Measurements from ENCODE around the gene ZNF541.
"Not testable (repeated sequence)": the region's sequence is repeated elsewhere in the genome, so short reads cannot be mapped to it uniquely, and the experiment has no call there.

The ZNF541 gene

DNA sequence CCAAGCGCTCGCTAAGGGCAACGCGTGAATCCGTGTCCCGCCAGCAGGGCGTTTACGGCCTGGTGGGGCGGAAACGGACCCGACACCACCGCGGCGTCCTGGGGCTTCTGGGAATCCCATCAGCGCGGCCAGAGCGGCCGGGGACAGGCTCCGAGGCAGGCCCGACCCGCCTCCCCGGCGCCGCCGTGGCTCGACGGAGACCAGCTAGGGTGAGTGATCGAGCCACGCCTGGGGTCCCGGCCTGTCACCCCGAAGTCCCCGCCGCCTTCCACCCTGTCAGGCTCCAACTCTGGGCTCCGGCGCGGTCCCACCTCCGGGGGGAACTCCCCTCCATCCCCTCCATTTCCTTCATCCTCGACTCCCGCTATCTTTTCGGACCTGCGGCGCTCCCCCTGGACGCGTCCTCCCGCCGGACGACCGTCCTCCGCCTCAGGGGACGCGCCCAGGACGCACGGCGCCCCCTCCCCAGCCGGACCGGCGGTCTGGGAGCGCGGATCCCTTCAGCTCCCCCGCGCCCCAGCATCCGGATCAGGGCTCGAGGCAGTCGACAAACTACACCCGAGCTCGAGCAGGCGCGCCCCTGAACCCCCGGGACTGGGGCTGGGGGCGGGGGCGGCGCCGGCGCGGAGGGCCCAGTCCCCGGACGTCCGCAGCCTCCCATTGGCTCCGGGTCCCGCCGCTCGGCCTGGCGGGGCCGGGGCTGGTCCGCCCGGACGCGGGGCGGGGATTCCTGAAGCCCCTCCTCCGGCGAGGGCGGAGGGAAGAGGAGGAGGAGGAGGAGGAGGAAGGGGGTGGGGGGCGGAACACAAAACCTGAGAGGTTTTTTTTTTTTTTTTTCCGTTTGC is 35.3 kb upstream of the ZNF541 start:
- in situ Hi-C loops (cut with HindIII; ENCODE audit: low sequenced_read_pairs), result no loop called here
- TF ChIP-seq, protein P1, sequence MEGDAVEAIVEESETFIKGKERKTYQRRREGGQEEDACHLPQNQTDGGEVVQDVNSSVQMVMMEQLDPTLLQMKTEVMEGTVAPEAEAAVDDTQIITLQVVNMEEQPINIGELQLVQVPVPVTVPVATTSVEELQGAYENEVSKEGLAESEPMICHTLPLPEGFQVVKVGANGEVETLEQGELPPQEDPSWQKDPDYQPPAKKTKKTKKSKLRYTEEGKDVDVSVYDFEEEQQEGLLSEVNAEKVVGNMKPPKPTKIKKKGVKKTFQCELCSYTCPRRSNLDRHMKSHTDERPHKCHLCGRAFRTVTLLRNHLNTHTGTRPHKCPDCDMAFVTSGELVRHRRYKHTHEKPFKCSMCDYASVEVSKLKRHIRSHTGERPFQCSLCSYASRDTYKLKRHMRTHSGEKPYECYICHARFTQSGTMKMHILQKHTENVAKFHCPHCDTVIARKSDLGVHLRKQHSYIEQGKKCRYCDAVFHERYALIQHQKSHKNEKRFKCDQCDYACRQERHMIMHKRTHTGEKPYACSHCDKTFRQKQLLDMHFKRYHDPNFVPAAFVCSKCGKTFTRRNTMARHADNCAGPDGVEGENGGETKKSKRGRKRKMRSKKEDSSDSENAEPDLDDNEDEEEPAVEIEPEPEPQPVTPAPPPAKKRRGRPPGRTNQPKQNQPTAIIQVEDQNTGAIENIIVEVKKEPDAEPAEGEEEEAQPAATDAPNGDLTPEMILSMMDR (IDR thresholded peaks at IDR 0.05; ENCODE audit: low read depth, low read length, missing control alignments), result peak; percentile 28
- peak overlapping the region; percentile 97 for H3K4me3 ChIP-seq (ENCODE audit: low read depth, low read length)
- peak; percentile 81 for DNase-seq (ENCODE audit: low read depth)

DNA sequence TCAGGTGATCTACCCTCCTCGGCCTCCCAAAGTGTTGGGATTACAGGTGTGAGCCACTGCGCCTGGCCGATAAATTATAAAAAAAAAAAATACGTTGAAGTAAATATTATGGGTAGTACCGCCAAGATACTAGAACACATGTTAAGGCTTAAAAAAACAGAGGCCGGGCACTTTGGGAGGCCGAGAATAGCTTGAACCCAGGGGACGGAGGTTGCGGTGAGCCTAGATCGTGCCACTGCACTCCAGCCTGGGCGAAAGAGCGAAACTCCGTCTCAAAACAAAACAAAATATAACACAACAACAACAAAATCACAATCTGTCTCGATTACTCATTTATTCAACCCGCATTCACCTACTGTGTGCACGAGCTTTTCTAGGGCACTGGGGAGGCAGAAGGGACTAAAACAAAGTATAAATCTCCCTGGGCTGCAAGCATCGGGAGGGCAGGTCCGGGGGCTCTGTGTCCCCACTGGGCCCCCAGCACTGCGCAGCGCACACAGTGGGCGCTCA is 34.7 kb upstream of the ZNF541 start:
- in situ Hi-C loops (cut with HindIII; ENCODE audit: low sequenced_read_pairs), result no loop called here

DNA sequence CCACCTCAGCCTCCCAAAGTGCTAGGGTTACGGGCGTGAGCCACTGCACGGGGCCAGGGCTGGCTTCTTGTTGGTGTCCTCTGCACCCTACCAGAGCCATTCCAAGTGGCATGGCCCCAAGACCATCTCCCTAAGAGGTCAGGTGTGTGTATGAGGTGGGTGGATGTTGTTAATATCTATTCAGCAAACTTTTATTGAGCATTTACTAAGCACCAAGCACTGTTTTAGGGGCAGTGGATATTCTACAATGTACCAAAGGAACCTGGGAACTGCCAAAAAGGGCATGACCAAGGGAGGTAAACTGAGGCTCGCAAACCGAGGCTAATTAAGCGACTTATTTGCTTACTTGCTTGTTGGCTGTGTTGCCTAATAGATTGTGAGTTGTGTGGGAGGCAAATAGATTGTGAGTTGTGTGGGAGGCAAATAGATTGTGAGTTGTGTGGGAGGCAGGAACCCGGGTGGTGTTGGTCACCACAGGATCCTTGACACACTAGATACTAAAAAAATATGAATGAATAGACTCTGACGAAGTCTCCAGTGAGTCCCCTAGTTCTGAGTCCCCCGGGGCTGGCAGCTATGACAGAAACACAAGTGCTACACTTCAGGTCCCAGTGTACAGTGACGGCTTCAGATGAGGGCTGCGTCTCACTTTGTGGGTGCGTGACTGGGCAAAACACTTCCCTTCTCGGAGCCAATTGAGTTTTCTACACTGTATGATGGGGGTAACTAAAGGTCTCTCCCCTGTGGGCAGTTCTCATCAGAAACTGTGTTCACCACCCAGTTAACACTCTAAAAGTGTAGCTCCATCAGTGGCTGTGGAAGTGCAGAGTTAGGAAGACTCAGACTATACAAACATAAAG is 31.0 kb upstream of the ZNF541 start:
- no peak overlapping the region for H3K4me3 ChIP-seq (ENCODE audit: low read depth, low read length)
- TF ChIP-seq, protein P1 (IDR thresholded peaks at IDR 0.05; ENCODE audit: low read depth, low read length, missing control alignments), result no peak
- in situ Hi-C loops (cut with HindIII; ENCODE audit: low sequenced_read_pairs), result no loop called here
- DNase-seq (ENCODE audit: low read depth), result no peak

More for the DNA sequence above, 34.7 kb upstream of the ZNF541 start:
- no peak for DNase-seq (ENCODE audit: low read depth)
- H3K4me3 ChIP-seq (ENCODE audit: low read depth, low read length), result peak overlapping the region; percentile 97
- TF ChIP-seq, protein P1 (IDR thresholded peaks at IDR 0.05; ENCODE audit: low read depth, low read length, missing control alignments), result no peak

DNA sequence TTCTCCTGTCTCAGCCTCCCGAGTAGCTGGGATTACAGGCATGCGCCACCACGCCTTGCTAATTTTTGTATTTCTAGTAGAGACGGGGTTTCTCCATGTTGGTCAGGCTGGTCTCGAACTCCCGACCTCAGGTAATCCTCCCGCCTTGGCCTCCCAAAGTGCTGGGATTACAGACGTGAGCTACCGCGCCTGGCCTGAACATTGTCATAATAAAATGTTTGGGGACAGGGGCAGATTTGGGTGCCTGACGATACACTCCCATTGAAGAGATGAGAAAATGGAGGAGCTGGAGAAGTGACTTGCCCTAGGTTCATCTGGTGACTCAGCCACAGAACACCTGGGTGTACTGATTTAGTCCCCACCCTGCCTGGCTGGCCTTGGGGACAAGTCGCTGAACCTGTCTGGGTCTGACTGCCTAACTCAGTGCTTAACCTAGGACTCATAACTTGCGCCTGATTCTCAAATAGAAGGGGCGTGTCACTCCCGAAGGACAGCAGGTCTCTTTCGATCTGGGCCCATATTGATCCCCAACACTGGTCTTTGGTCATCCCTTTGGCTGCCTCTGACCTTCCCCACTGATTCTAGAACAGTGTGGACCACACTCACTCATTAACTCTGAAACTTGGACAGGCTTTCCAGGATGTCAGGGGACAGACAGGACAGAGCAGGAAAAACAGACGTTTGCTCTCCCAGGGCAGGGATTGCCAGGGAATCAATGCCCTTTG is 28.4 kb upstream of the ZNF541 start:
- peak overlapping the region; percentile 62 for H3K4me3 ChIP-seq (ENCODE audit: low read depth, low read length)
- DNase-seq (ENCODE audit: low read depth), result no peak
- TF ChIP-seq, protein P1 (IDR thresholded peaks at IDR 0.05; ENCODE audit: low read depth, low read length, missing control alignments), result no peak
- in situ Hi-C loops (cut with HindIII; ENCODE audit: low sequenced_read_pairs), result no loop called here

DNA sequence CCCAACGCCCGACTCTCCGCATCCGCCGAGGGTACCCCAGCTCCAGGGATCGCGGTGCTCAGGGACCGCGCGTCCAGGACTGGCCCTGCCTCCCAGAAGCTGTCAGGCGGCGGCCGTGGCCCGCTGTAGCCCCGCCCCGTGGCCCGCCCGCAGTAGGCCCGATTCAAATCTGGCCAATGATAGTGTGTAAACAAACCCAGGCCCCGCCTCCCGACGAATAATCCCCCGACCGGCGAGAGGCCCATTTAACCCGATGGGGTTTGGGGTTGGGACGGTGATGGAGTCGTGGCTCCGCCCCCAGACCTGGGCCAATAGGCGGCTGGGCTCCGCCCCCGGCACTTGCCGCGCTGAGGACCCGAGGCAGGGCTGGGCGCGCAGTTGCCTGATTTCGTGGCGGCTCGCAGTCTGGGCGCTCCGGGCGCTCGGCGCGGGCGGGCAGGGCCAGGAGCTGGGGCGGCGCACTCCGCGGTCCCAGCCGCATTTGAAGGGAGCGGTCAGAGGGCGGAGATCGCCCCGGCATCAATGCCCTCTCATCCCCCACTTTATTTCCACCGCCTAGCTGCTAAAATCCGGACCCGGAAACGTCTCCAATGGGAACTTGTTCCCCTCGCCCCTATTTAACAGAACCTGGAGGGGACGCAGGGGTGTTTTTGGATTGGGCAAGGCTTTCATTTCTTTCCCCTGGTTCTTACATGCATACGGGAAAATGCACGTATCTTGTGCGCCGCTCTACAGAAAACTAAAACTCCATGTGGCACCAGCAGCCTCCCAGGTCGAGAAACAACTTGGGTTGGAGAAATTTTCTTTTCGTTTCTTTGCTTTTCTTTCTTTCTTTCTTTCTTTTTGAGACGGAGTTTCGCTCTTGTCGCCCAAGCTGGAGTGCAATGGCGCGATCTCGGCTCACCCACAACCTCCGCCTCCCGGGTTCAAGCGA is 27.6 kb upstream of the ZNF541 start:
- TF ChIP-seq, protein P1 (IDR thresholded peaks at IDR 0.05; ENCODE audit: low read depth, low read length, missing control alignments), result no peak

DNA sequence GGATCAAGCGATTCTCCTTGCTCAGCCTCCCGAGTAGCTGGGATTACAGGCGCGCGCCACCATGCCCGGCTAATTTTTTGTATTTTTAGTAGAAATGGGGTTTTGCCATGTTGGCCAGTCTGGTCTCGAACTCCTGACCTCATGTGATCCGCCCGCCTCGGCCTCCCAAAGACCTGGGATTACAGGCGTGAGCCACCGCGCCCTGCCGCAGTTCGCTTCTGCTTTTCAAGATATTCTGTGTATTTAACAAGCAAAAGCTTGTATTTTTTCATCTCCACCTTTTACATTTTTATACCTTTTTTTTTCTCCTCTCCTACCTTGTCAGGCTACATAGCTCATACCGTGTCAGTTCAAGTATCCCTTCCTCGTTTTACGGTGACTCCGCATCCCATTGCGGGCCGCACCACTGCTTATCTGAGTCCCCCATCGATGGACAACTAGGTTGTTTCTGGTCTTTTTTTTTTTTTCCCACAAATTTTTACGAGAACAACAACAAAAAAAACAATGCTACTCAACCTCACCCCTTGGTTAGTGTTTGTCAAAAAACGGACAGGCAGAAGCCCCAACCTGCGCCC is 26.8 kb upstream of the ZNF541 start:
- in situ Hi-C loops (cut with HindIII; ENCODE audit: low sequenced_read_pairs); DNase-seq (ENCODE audit: low read depth): not testable (repeated sequence)
- H3K4me3 ChIP-seq (ENCODE audit: low read depth, low read length), result peak overlapping the region; percentile 62

More for the DNA sequence above, 27.6 kb upstream of the ZNF541 start:
- DNase-seq (ENCODE audit: low read depth), result peak; percentile 97
- H3K4me3 ChIP-seq (ENCODE audit: low read depth, low read length), result peak overlapping the region; percentile 62
- in situ Hi-C loops (cut with HindIII; ENCODE audit: low sequenced_read_pairs), result no loop called here
